ENCODE results near the gene MMUT.

Gene MMUT

GRCh38 chr6:49430866-49431265, 32.2 kb downstream of the MMUT start:
- no peak for TF ChIP-seq CTCF (IDR thresholded peaks at IDR 0.05; ENCODE audit: low read depth, low read length, missing control alignments)
- H3K4me3 ChIP-seq (replicated peaks; ENCODE audit: low read depth, low read length) = no peak overlapping the region
- DNase-seq (ENCODE audit: extremely low read depth, low read depth) = no peak

GRCh38 chr6:49430187-49430586, 32.9 kb downstream of the MMUT start:
- DNase-seq (ENCODE audit: extremely low read depth, low read depth) = no peak
- H3K4me3 ChIP-seq (replicated peaks; ENCODE audit: low read depth, low read length) = no peak overlapping the region
- TF ChIP-seq CTCF (IDR thresholded peaks at IDR 0.05; ENCODE audit: low read depth, low read length, missing control alignments) = no peak

GRCh38 chr6:49423817-49424216, 39.2 kb downstream of the MMUT start:
- H3K4me3 ChIP-seq (replicated peaks; ENCODE audit: low read depth, low read length) = no peak overlapping the region
- no peak for DNase-seq (ENCODE audit: extremely low read depth, low read depth)
- TF ChIP-seq CTCF (IDR thresholded peaks at IDR 0.05; ENCODE audit: low read depth, low read length, missing control alignments) = no peak

GRCh38 chr6:49416195-49416594, 46.9 kb downstream of the MMUT start:
- no peak for TF ChIP-seq CTCF (IDR thresholded peaks at IDR 0.05; ENCODE audit: low read depth, low read length, missing control alignments)

GRCh38 chr6:49415358-49415757, 47.7 kb downstream of the MMUT start:
- H3K4me3 ChIP-seq (replicated peaks; ENCODE audit: low read depth, low read length) = no peak overlapping the region
- TF ChIP-seq CTCF (IDR thresholded peaks at IDR 0.05; ENCODE audit: low read depth, low read length, missing control alignments) = no peak
- no peak for DNase-seq (ENCODE audit: extremely low read depth, low read depth)

More at GRCh38 chr6:49416195-49416594, 46.9 kb downstream of the MMUT start:
- H3K4me3 ChIP-seq (replicated peaks; ENCODE audit: low read depth, low read length) = no peak overlapping the region
- DNase-seq (ENCODE audit: extremely low read depth, low read depth) = no peak

GRCh38 chr6:49410564-49410963, 52.5 kb downstream of the MMUT start:
- DNase-seq (ENCODE audit: extremely low read depth, low read depth) = no peak
- TF ChIP-seq CTCF (IDR thresholded peaks at IDR 0.05; ENCODE audit: low read depth, low read length, missing control alignments) = no peak
- no peak overlapping the region for H3K4me3 ChIP-seq (replicated peaks; ENCODE audit: low read depth, low read length)

- TF ChIP-seq CTCF (IDR thresholded peaks at IDR 0.05; ENCODE audit: low read depth, low read length, missing control alignments) = peak; percentile 84
- no peak overlapping the region for H3K4me3 ChIP-seq (replicated peaks; ENCODE audit: low read depth, low read length)
- peak; percentile 53 for DNase-seq (ENCODE audit: extremely low read depth, low read depth)
Measured at GRCh38 chr6:49409951-49410542, 53.0 kb downstream of the MMUT start.

Data from HFF-Myc (cell line).